BLaER1 treated with 17β-estradiol and CSF1 and Interleukin-3, amounts not matched to agents 10 nM and 100 nM (cell line): Measurements from ENCODE around the gene MGAT4B.

Experiments
- H3K27ac ChIP-seq, 11 experiments: shearing (Covaris generic); formaldehyde crosslinking; 2 replicates each; pipeline ENCODE4 v1.8.1; 2022
- H3K27me3 ChIP-seq, 11 experiments: shearing (Covaris generic); formaldehyde crosslinking; 2 replicates each; pipeline ENCODE4 v1.8.1; 2022
- H3K36me3 ChIP-seq, 11 experiments: shearing (Covaris generic); formaldehyde crosslinking; 2 replicates each; pipeline ENCODE4 v1.8.1; 2022
- H3K4me1 ChIP-seq, 10 experiments: shearing (Covaris generic); formaldehyde crosslinking; 2 replicates each; pipeline ENCODE4 v1.8.1; 2022
- H3K4me2 ChIP-seq, 11 experiments: shearing (Covaris generic); formaldehyde crosslinking; 2 replicates each; pipeline ENCODE4 v1.8.1; 2022
- H3K4me3 ChIP-seq, 10 experiments: shearing (Covaris generic); formaldehyde crosslinking; 2 replicates each; pipeline ENCODE4 v1.8.1; 2022
- H3K9ac ChIP-seq, 11 experiments: shearing (Covaris generic); formaldehyde crosslinking; 2 replicates each; pipeline ENCODE4 v1.8.1; 2022
- H3K9me3 ChIP-seq, 11 experiments: shearing (Covaris generic); formaldehyde crosslinking; replicated peaks in 1 of 11; 2 replicates each; pipeline ENCODE4 v1.8.1; 2022
- H4K20me1 ChIP-seq, 11 experiments: shearing (Covaris generic); formaldehyde crosslinking; 2 replicates each; pipeline ENCODE4 v1.8.1; 2022
- Cebpa-rat ChIP-seq, 11 experiments: shearing (Covaris generic); IDR thresholded peaks; 2 replicates each; pipeline ENCODE4 v1.8.1; 2022

Gene MGAT4B

DNA sequence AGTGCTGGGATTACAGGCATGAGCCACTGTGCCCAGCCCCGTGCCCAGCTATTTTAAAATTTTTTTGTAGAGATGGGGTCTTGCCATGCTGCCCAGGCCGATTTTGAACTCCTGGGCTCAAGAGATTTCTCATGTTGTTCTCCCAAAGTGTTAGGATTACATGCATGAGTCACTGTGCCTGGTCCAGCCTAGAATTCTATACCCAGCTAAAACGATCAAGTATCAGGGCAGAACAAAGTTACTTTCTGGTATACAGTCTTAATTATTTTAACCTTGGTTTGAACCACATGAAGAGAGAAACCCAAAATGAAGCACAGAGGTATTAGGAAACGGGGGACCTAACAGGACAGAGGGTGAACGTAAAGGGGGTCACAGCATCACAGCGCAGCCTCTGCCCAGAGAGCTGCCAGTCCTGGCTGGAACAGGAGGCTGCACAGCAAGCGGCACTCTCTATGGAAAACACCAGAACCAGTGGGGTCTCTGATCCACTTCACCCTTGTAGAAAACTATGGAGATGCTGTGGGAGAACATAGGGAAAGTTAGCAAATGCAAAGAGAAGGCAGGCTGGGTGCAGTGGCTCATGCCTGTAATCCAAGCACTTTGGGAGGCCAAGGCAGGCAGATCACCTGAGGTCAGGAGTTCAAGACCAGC lies 24.3 kb upstream of the MGAT4B start:
- no peak overlapping the region for H3K4me3 ChIP-seq
- no peaks in the 10 kb centered on the region for H3K27me3 ChIP-seq
- no peak for TF ChIP-seq Cebpa-rat (IDR thresholded peaks at IDR 0.05)
- peaks cover 13 to 34% (median 17%) of the 10 kb centered on the region in 10 experiments; a peak in 19 of 20 replicates for H3K4me1 ChIP-seq
- H3K4me2 ChIP-seq, result no peak overlapping the region
- peaks cover 10 to 91% (median 44%) of the 10 kb centered on the region in 11 experiments; a peak in 20 of 22 replicates for H4K20me1 ChIP-seq
- no peak overlapping the region for H3K9ac ChIP-seq
- peaks cover 0 to 43% (median 38%) of the 10 kb centered on the region in 11 experiments; a peak in 17 of 22 replicates for H3K9me3 ChIP-seq
- H3K27ac ChIP-seq, result no peak overlapping the region
- H3K36me3 ChIP-seq, result peaks cover 81 to 92% (median 87%) of the 10 kb centered on the region in 11 experiments

GRCh38 chr5:179829732-179830435 lies 23.2 kb upstream of the MGAT4B start:
- no peak for TF ChIP-seq Cebpa-rat (IDR thresholded peaks at IDR 0.05)
- no peaks in the 10 kb centered on the region for H3K27me3 ChIP-seq
- H3K27ac ChIP-seq, result no peak overlapping the region
- H3K4me2 ChIP-seq, result no peak overlapping the region
- peaks cover 88 to 95% (median 92%) of the 10 kb centered on the region in 11 experiments for H3K36me3 ChIP-seq
- peaks cover 13 to 44% (median 17%) of the 10 kb centered on the region in 10 experiments; a peak in 19 of 20 replicates for H3K4me1 ChIP-seq
- H3K9ac ChIP-seq, result no peak overlapping the region
- H4K20me1 ChIP-seq, result peaks cover 17 to 94% (median 54%) of the 10 kb centered on the region in 11 experiments
- H3K4me3 ChIP-seq, result no peak overlapping the region
- H3K9me3 ChIP-seq, result peaks cover 0 to 43% (median 38%) of the 10 kb centered on the region in 11 experiments; a peak in 17 of 22 replicates

DNA sequence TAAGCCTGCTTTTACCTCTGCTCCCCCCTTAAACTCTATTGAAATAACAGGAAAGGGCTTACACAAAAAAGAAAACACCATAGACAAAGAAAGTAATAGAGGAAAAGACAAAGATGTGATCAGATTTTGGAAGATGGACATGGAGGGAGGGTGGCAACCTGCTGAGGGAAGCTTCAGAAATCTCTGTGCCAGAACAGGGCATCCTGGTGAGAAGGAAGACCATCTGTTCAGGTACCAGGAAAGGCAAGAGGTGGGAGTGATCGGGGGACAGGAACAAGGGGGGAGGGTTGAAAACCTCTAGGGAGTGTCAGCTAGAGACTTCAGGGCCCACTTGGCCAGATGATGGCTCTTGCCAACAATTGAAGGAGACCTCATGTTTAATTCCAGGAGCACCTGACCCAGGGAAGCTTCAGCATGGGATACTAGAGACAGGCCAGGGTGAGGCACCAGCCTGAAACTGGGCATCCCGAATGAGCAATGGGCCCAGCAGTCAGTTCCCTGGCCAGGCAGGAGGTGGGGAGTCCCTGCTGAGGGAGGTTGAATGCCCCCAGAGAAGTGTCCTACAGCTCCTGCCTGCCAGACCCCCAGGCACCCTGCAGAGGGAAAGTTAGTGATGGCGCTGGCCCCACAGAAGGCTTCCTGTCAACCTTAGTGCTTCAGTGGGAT lies 22.2 kb upstream of the MGAT4B start:
- Histone ChIP-seq H3K4me2 (no peak overlapping the region), H3K9me3 (peaks cover 0 to 42% (median 37%) of the 10 kb centered on the region in 11 experiments; a peak in 17 of 22 replicates), H3K36me3 (peaks cover 94 to 100% (median 98%) of the 10 kb centered on the region in 11 experiments), H3K27ac (peak overlapping the region in 1 of 11 experiments; percentile 1; a peak in 1 of 22 replicates), H3K4me3 (no peak overlapping the region), H3K27me3 (no peaks in the 10 kb centered on the region), H3K4me1 (peaks cover 13 to 54% (median 20%) of the 10 kb centered on the region in 10 experiments; a peak in 19 of 20 replicates), H3K9ac (peak overlapping the region in 2 of 11 experiments; percentile 17 to 28; a peak in 2 of 22 replicates), H4K20me1 (peaks cover 27 to 100% (median 64%) of the 10 kb centered on the region in 11 experiments)
- TF ChIP-seq Cebpa-rat (IDR thresholded peaks at IDR 0.05), result no peak

DNA sequence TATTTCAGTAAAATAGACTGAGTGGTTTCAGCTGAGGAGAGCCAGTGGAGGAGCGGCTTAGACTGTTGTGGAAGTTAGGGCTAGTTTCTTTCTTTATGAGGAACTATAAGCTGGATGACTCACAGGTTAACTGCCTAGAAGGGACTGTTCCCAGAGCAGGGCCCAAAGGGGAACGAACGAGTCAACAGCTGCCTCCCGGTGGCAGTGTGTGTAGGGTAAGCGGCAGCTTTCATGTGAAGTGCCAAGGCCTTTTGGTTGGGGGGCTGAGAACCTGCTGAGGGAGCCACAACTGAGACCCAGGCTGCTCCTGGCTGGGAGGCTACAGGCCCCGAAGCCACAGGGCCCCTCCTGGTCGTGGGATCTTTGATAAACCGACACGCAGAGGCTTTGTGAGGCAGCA lies 21.0 kb upstream of the MGAT4B start:
- Histone ChIP-seq H3K4me2 (peak overlapping the region; percentile 10 to 99 (median 35); a peak in 17 of 22 replicates), H3K9ac (peak overlapping the region in 7 of 11 experiments; percentile 21 to 58 (median 46); a peak in 8 of 22 replicates), H3K4me1 (peaks cover 17 to 66% (median 26%) of the 10 kb centered on the region in 10 experiments; a peak in 19 of 20 replicates), H3K27ac (peak overlapping the region in 7 of 11 experiments; percentile 29 to 60 (median 48); a peak in 11 of 22 replicates), H3K9me3 (peaks cover 0 to 30% (median 25%) of the 10 kb centered on the region in 11 experiments; a peak in 15 of 22 replicates), H4K20me1 (peaks cover 39 to 100% (median 66%) of the 10 kb centered on the region in 11 experiments), H3K27me3 (no peaks in the 10 kb centered on the region), H3K36me3 (peaks cover 94 to 100% (median 98%) of the 10 kb centered on the region in 11 experiments), H3K4me3 (no peak overlapping the region)
- no peak for TF ChIP-seq Cebpa-rat (IDR thresholded peaks at IDR 0.05)

- H4K20me1 ChIP-seq, result peaks cover 54 to 99% (median 81%) of the 10 kb centered on the region in 11 experiments
- no peak overlapping the region for H3K27ac ChIP-seq
- no peaks in the 10 kb centered on the region for H3K27me3 ChIP-seq
- peaks cover 0 to 21% (median 18%) of the 10 kb centered on the region in 11 experiments; a peak in 14 of 22 replicates for H3K9me3 ChIP-seq
- TF ChIP-seq Cebpa-rat (IDR thresholded peaks at IDR 0.05), result no peak
- H3K36me3 ChIP-seq, result peaks cover 78 to 88% (median 83%) of the 10 kb centered on the region in 11 experiments
- peaks cover 27 to 75% (median 36%) of the 10 kb centered on the region in 10 experiments for H3K4me1 ChIP-seq
- H3K4me3 ChIP-seq, result no peak overlapping the region
- peak overlapping the region in 1 of 11 experiments; percentile 99; a peak in 1 of 22 replicates for H3K9ac ChIP-seq
- peak overlapping the region in 2 of 11 experiments; percentile 91 to 99; a peak in 4 of 22 replicates for H3K4me2 ChIP-seq
Observed at GRCh38 chr5:179825655-179826182, 19.1 kb upstream of the MGAT4B start.

- Histone ChIP-seq H4K20me1 (peaks cover 54 to 89% (median 81%) of the 10 kb centered on the region in 11 experiments), H3K36me3 (peaks cover 69 to 78% (median 73%) of the 10 kb centered on the region in 11 experiments), H3K27me3 (no peaks in the 10 kb centered on the region), H3K4me1 (peaks cover 36 to 83% (median 45%) of the 10 kb centered on the region in 10 experiments), H3K27ac (no peak overlapping the region), H3K4me3 (peak overlapping the region in 1 of 10 experiments; percentile 21; a peak in 1 of 20 replicates), H3K9me3 (peaks cover 0 to 11% (median 8%) of the 10 kb centered on the region in 11 experiments; a peak in 14 of 22 replicates), H3K4me2 (peak overlapping the region in 2 of 11 experiments; percentile 91 to 99; a peak in 4 of 22 replicates), H3K9ac (peak overlapping the region in 1 of 11 experiments; percentile 99; a peak in 3 of 22 replicates)
- no peak for TF ChIP-seq Cebpa-rat (IDR thresholded peaks at IDR 0.05)
Observed at GRCh38 chr5:179824745-179825112, 18.1 kb upstream of the MGAT4B start.

- Histone ChIP-seq H3K27me3 (no peaks in the 10 kb centered on the region), H3K27ac (no peak overlapping the region), H3K4me2 (peak overlapping the region in 3 of 11 experiments; percentile 91 to 100 (median 99); a peak in 5 of 22 replicates), H3K4me1 (peaks cover 42 to 88% (median 51%) of the 10 kb centered on the region in 10 experiments), H3K9ac (peak overlapping the region in 3 of 11 experiments; percentile 21 to 99 (median 98); a peak in 5 of 22 replicates), H3K9me3 (peaks cover 0 to 6% (median 4%) of the 10 kb centered on the region in 11 experiments; a peak in 10 of 22 replicates), H4K20me1 (peaks cover 54 to 84% (median 79%) of the 10 kb centered on the region in 11 experiments), H3K36me3 (peaks cover 63 to 72% (median 67%) of the 10 kb centered on the region in 11 experiments), H3K4me3 (peak overlapping the region in 1 of 10 experiments; percentile 21; a peak in 2 of 20 replicates)
- no peak for TF ChIP-seq Cebpa-rat (IDR thresholded peaks at IDR 0.05)
Observed at GRCh38 chr5:179823937-179824744, 17.5 kb upstream of the MGAT4B start.
